ENCODE results near the gene SFMBT1. TPM values are rescaled to one million over a fixed set of nuclear protein-coding genes. Genes with fewer than 3 reads are reported as not detected.

Gene SFMBT1
- total RNA-seq, 2 experiments from 2014 or later = 31.1 to 33.3 TPM

GRCh38 chr3:53030619-53031449 is 15.0 kb downstream of the SFMBT1 start:
- no peak overlapping the region for H3K4me3 Mint-ChIP-seq
- POLR2A ChIA-PET = interaction anchor here (1.2 kb wide), 1 partner anchor 15 kb away, joined by 3 read pairs; the partner anchor contains the start of gene SFMBT1

GRCh38 chr3:53028641-53029040 is 17.2 kb downstream of the SFMBT1 start:
- CTCF ChIA-PET = interaction anchor here (1.1 kb wide), 1 partner anchor 16 kb away, joined by 3 read pairs; no protein-coding TSS in a partner anchor
- no peaks in the 10 kb centered on the region for H3K27me3 Mint-ChIP-seq (ENCODE audit: low read depth)
- H3K4me3 Mint-ChIP-seq = no peak overlapping the region

More at GRCh38 chr3:53030619-53031449, 15.0 kb downstream of the SFMBT1 start:
- Mint-ChIP-seq H3K27me3 (ENCODE audit: low read depth) (no peaks in the 10 kb centered on the region), H3K9me3 (ENCODE audit: insufficient read depth) (no peaks in the 10 kb centered on the region), H3K36me3 (ENCODE audit: low read depth) (peaks cover 2% of the 10 kb centered on the region), H3K4me1 (ENCODE audit: low read depth) (peaks cover 25% of the 10 kb centered on the region), H3K27ac (peak overlapping the region; percentile 23)
- DNase-seq = peak; percentile 52
- peak; percentile 91 for ATAC-seq
- CTCF ChIA-PET = interaction anchor here (0.7 to 1.1 kb wide), 3 partner anchors 16 to 47 kb away, joined by 3 read pairs; no protein-coding TSS in a partner anchor

DNA sequence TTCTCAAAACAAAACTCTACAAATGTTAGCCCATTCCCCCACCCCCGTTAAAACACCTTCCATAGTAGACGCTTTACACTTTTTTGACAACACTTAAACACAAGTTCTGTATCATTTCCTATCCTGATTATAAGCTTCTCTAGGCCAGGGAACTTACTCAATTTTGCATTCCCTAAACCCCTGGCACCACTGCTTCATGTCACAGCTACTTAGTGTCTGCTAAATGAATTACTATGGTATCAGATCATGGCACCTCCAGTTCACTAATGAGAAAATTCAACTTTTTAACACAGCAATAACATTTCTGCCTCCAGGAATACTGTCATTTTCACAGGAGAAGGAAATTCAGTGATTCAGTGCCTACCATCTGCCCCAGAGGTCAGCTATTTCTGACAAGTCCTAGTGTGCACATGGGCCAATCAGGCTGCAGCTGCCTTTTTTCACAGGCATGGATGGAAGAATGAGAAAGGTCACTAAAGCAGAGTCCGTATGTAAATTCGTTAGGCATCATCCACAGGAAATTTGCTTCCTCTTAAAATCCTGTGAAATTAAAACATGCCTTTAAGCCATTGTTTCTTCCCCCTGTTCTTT is 18.5 kb downstream of the SFMBT1 start:
- ChIA-PET POLR2A (no interaction called here), CTCF (interaction anchor here (1.2 to 1.6 kb wide), 3 partner anchors 8 to 92 kb away, joined by 3 to 6 read pairs (median 4); no protein-coding TSS in a partner anchor)
- no peaks in the 10 kb centered on the region for H3K9me3 Mint-ChIP-seq (ENCODE audit: insufficient read depth)
- DNase-seq (no peak), ATAC-seq (no peak)
- H3K36me3 Mint-ChIP-seq (ENCODE audit: low read depth) = peaks cover 8% of the 10 kb centered on the region
- no peak overlapping the region for H3K4me3 Mint-ChIP-seq
- H3K4me1 Mint-ChIP-seq (ENCODE audit: low read depth) = peaks cover 35% of the 10 kb centered on the region
- no peak overlapping the region for H3K27ac Mint-ChIP-seq
- H3K27me3 Mint-ChIP-seq (ENCODE audit: low read depth) = no peaks in the 10 kb centered on the region

More at GRCh38 chr3:53028641-53029040, 17.2 kb downstream of the SFMBT1 start:
- peaks cover 22% of the 10 kb centered on the region for H3K4me1 Mint-ChIP-seq (ENCODE audit: low read depth)
- DNase-seq = no peak
- ATAC-seq = no peak
- no peaks in the 10 kb centered on the region for H3K9me3 Mint-ChIP-seq (ENCODE audit: insufficient read depth)
- no peak overlapping the region for H3K27ac Mint-ChIP-seq
- peaks cover 8% of the 10 kb centered on the region for H3K36me3 Mint-ChIP-seq (ENCODE audit: low read depth)
- POLR2A ChIA-PET = no interaction called here

GRCh38 chr3:53026382-53027162 is 19.3 kb downstream of the SFMBT1 start:
- Mint-ChIP-seq H3K4me3 (no peak overlapping the region), H3K27me3 (ENCODE audit: low read depth) (no peaks in the 10 kb centered on the region), H3K9me3 (ENCODE audit: insufficient read depth) (no peaks in the 10 kb centered on the region), H3K4me1 (ENCODE audit: low read depth) (peaks cover 35% of the 10 kb centered on the region), H3K27ac (no peak overlapping the region), H3K36me3 (ENCODE audit: low read depth) (peaks cover 9% of the 10 kb centered on the region)
- ATAC-seq (peak; percentile 54), DNase-seq (no peak)
- CTCF ChIA-PET = interaction anchor here (1.2 to 1.6 kb wide), 3 partner anchors 9 to 92 kb away, joined by 3 to 6 read pairs (median 4); no protein-coding TSS in a partner anchor
- POLR2A ChIA-PET = interaction anchor here (0.5 kb wide), 1 partner anchor 46 kb away, joined by 3 read pairs; no protein-coding TSS in a partner anchor

DNA sequence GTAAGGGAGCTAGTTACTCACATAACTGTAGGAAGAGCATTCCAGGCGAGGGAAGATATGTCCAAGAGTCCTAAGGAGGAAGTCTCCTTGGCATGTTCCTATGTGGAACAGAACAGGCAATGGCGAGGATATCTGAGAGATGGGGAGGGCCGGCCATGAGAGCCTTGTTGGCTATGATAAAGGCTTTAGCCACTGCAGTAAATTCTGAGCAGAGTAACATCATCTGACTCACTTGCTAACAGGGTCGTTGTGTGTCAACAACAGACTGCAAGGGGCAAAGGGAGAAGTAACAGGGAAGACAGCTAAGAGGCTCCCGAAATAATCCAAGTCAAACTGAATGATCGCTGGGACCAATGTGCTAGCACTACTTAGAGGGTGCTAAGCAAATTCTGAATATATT is 21.6 kb downstream of the SFMBT1 start:
- H3K27ac Mint-ChIP-seq = no peak overlapping the region
- no peaks in the 10 kb centered on the region for H3K27me3 Mint-ChIP-seq (ENCODE audit: low read depth)
- peaks cover 10% of the 10 kb centered on the region for H3K36me3 Mint-ChIP-seq (ENCODE audit: low read depth)
- POLR2A ChIA-PET = no interaction called here
- ATAC-seq = no peak
- H3K9me3 Mint-ChIP-seq (ENCODE audit: insufficient read depth) = no peaks in the 10 kb centered on the region
- H3K4me1 Mint-ChIP-seq (ENCODE audit: low read depth) = peaks cover 25% of the 10 kb centered on the region
- H3K4me3 Mint-ChIP-seq = no peak overlapping the region
- CTCF ChIA-PET = interaction anchor here (0.6 to 0.8 kb wide), 2 partner anchors 10 to 19 kb away, joined by 3 read pairs; no protein-coding TSS in a partner anchor
- DNase-seq = no peak

- Mint-ChIP-seq H3K9me3 (ENCODE audit: insufficient read depth) (no peaks in the 10 kb centered on the region), H3K27ac (no peak overlapping the region), H3K4me3 (no peak overlapping the region), H3K27me3 (ENCODE audit: low read depth) (no peaks in the 10 kb centered on the region), H3K4me1 (ENCODE audit: low read depth) (peaks cover 29% of the 10 kb centered on the region), H3K36me3 (ENCODE audit: low read depth) (peaks cover 13% of the 10 kb centered on the region)
- ATAC-seq (peak; percentile 60), DNase-seq (no peak)
- ChIA-PET POLR2A (no interaction called here), CTCF (interaction anchor here (0.8 kb wide), 1 partner anchor 9 kb away, joined by 3 read pairs; no protein-coding TSS in a partner anchor)
These were observed 22.6 kb downstream of the SFMBT1 start for GRCh38 chr3:53023072-53023823.

DNA sequence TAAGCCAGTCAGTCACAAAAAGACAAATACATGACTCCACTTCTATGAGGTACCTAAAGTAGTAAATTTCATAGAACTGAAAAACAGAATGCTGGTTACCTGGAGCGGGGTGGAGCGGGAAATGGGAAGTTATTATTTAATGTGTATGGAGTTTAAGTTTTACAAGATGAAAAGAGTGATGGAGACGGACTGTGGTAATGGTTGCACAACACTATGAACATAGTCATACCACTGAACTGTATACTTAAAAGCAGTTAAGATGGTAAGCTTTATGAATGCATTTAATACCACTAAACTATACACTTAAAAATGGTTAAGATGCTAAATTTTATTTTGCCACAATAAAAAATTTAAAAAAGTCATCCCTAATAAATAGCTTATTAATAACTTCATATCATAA is 23.2 kb downstream of the SFMBT1 start:
- no peaks in the 10 kb centered on the region for H3K9me3 Mint-ChIP-seq (ENCODE audit: insufficient read depth)
- H3K4me1 Mint-ChIP-seq (ENCODE audit: low read depth) = peaks cover 29% of the 10 kb centered on the region
- no peak overlapping the region for H3K27ac Mint-ChIP-seq
- H3K36me3 Mint-ChIP-seq (ENCODE audit: low read depth) = peaks cover 14% of the 10 kb centered on the region
- CTCF ChIA-PET = no interaction called here
- no peak overlapping the region for H3K4me3 Mint-ChIP-seq
- H3K27me3 Mint-ChIP-seq (ENCODE audit: low read depth) = no peaks in the 10 kb centered on the region
- no peak for DNase-seq
- ATAC-seq = no peak
- POLR2A ChIA-PET = no interaction called here

DNA sequence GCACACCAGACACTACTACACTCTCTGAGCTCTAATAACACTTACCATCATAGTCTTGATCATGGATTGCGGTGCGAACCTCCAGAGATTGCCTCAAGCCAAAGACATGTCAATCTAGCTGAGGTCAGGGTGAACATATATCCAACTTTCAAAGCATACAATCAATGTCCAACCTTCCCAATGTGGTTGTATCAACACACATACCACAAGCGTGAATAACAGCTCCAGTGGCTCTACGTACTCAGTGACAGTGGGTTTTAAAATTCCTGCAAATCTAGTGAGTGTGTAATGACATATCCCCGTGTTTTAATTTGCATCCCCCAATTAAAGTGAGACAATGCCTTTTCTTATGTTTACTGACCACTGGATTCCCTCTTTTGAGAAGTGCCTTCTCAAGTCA is 29.6 kb downstream of the SFMBT1 start:
- Mint-ChIP-seq H3K27me3 (ENCODE audit: low read depth) (no peaks in the 10 kb centered on the region), H3K36me3 (ENCODE audit: low read depth) (peaks cover 12% of the 10 kb centered on the region), H3K27ac (no peak overlapping the region), H3K4me3 (no peak overlapping the region), H3K9me3 (ENCODE audit: insufficient read depth) (no peaks in the 10 kb centered on the region), H3K4me1 (ENCODE audit: low read depth) (peaks cover 4% of the 10 kb centered on the region)
- DNase-seq = no peak
- POLR2A ChIA-PET = no interaction called here
- no peak for ATAC-seq
- CTCF ChIA-PET = no interaction called here

DNA sequence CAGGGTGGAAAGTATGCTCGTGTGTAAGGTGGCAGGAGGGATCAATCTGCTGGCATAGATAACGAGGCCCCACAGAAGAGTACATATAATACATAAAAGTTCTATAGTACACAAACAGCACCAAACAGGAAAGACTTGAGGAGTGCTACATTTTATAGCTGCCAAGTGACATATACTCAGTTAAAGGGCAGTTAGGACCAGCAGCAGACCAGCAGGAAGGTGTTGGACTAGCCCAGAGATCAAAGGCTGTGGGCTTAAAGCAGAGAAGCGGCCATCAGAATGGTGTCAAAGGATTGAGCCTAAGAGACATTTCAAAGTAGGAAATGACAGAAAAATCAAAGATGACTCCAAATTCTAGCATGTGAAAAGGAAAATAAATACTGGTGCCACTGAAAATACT is 34.5 kb downstream of the SFMBT1 start:
- H3K27me3 Mint-ChIP-seq (ENCODE audit: low read depth) = no peaks in the 10 kb centered on the region
- ChIA-PET POLR2A (no interaction called here), CTCF (interaction anchor here (1.1 kb wide), 1 partner anchor 8 kb away, joined by 4 read pairs; no protein-coding TSS in a partner anchor)
- peaks cover 15% of the 10 kb centered on the region for H3K36me3 Mint-ChIP-seq (ENCODE audit: low read depth)
- H3K4me3 Mint-ChIP-seq = no peak overlapping the region
- ATAC-seq = no peak
- no peak for DNase-seq
- H3K4me1 Mint-ChIP-seq (ENCODE audit: low read depth) = peaks cover 11% of the 10 kb centered on the region
- H3K27ac Mint-ChIP-seq = no peak overlapping the region
- no peaks in the 10 kb centered on the region for H3K9me3 Mint-ChIP-seq (ENCODE audit: insufficient read depth)

DNA sequence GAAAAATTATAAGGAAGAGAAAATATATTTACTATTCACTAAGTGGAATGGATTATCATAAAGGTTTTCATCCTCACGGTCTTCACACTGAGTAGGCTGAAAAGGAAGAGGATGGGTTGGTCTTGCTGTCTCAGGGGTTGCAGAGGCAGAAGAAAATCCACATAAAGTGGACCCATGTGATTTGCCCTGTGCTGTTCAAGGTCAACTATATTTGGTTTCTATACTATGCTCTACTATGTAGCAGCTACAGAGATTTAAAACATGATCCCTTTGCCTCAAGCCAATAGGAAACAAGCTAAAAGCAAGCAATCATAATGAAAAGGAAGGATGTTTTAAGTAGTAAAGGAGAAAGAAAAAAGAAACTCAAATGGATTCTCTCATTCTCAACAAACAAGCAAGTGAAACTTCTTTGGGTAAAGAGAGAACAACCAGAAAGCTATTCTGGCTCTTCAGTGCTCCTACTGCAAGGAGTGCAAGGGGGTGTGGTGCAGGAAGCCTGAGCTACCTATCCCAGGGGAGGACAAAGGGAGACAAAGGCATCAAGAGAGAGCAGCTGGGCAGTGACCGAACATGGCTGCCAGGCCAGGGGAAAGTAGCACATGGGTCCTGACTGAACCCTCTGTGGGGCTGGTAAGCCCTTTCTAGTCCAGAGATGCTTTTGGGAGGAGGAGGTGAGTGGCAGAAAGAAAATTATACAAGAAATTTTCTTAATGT is 35.9 kb downstream of the SFMBT1 start:
- Mint-ChIP-seq H3K27ac (no peak overlapping the region), H3K4me3 (no peak overlapping the region), H3K27me3 (ENCODE audit: low read depth) (no peaks in the 10 kb centered on the region), H3K9me3 (ENCODE audit: insufficient read depth) (no peaks in the 10 kb centered on the region), H3K36me3 (ENCODE audit: low read depth) (peaks cover 15% of the 10 kb centered on the region), H3K4me1 (ENCODE audit: low read depth) (peaks cover 13% of the 10 kb centered on the region)
- DNase-seq (no peak), ATAC-seq (no peak)
- ChIA-PET CTCF (interaction anchor here (0.9 to 1.5 kb wide), 4 partner anchors 8 to 99 kb away, joined by 3 to 6 read pairs (median 4); no protein-coding TSS in a partner anchor), POLR2A (no interaction called here)

All from activated CD8-positive, alpha-beta T cell treated with anti-CD3 and anti-CD28 coated beads, Interleukin-2, amount 10 ng/mL, durations not matched to agents 7 days and 5 days (primary cell).